ENCODE results near the gene CLCNKB.
"Not testable (repeated sequence)": the region's sequence is repeated elsewhere in the genome, so short reads cannot be mapped to it uniquely, and the experiment has no call there.

Gene CLCNKB

DNA sequence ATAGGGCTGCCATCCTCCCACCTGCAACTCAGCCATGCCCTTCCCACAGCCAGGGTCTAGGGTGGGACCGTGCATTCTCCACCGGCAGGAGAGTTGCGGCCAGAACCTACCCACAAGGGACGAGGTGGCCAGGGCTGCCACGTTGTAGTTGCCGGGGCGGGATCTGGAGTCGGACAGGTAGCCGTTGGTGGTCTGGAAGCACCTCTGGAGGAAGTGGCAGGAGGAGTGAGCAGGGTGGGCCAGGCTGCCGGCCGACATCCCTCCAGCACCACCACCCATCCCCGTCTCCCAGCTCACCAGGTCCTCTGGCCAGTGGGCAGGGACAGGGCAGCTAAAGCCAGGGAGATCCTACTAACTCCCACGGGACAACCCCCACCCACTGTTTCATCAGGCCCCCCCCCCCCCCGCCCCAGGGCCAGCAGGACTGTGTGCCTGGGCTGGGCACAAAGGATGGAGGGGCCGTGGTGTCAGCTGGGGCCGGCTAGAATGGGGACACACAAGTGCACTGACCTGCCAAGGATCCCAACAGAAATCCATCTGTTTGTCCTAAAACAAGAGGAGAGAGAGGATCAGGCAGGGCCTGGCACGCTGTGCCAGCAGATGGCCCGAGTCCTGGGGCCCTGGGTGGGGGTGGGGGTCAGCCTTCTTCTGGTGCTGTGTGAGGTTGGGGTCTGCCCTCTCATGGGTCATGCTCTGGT lies 18.6 kb downstream of the CLCNKB start:
- DNase-seq: not testable (repeated sequence)

DNA sequence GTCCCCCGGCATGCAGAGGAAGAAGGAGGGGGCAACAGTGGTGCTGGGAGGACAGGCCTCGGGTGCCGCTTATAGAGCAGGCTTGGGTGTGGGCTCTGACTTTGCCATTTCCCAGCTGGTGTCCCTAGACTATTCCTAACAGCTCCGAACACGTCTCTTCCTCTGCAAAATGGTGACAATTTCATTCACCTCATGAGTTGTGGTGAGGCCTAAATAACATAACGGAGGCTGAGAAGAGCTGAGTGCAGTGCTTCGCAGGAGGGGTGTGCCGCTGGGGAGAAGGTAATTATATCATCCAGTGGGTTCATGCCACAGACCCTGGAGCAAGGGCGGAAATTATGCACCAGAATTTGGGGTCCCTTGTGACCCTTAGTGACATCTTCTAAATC lies 19.1 kb downstream of the CLCNKB start:
- DNase-seq: not testable (repeated sequence)

GRCh38 chr1:16063226-16063829 lies 19.7 kb downstream of the CLCNKB start:
- no peak for DNase-seq

DNA sequence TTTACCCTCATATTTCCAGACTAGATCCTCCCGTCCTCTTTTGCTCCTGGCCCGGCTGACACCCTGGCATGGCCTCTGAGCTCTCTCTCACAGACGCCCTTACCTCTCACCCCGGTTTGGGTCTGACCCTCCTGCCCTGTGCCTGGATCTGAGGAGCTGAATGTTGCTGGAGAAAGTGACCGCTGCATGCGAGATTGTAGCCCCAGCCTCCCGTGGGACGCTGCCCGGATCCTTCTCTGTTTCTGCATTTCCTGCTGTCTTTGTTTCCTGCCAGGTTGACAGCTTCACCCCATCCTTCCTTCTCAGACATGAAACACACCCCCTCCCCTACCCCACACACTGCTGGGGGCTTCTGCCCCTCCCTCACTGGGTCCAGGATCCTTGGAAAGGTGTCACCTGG lies 20.3 kb downstream of the CLCNKB start:
- DNase-seq: no peak

DNA sequence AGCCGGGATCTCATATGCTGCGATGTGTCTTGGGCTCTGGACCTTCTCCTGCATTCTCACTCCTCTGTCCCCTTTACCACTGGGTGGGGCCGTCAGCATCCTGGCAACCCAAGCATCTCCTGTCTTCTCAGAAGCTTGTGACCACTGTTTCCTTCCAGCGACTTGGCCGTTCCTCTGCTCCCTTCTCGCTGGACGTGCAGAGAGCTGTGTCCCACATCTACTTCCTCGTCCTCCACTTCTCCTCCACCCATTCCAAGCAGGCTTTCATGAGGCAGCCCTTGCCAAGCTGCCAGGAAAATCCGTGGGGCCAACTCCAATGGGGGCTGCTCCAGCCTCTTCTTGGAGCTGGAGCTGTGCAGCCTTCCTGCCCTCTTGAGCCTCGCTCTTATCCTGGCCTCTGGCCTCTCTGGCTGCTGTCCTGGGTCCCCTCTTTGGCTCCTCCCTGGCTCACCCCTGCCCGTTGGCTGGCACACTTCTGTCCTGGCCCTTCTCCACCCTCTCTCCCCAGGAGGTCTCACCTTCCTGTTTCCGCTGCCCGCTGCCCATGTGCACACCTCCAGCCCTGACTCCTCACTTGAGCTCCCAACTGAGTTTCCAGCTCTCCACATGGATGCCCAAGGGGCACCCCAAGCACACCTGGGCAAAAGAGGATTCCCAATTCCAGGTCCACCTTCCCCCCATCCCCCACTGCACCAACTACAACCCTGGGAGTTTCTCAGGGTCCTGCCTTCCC lies 21.1 kb downstream of the CLCNKB start:
- no peak for DNase-seq

DNA sequence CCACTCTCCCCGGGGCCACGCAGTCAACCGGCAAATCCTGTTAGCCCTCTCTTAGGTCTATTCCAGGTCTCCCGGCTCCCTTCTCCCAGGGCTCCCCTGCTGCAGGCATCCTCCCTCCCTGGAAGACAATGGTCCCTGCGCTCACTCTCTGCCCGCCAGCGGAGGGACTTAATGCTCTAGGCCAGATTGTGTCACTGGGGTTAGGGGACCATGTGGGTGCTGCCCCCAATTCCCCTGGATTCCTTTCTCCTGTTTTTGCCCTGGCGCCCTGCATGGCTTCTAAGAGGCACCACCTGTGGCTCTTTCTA lies 21.6 kb downstream of the CLCNKB start:
- no peak for DNase-seq

DNA sequence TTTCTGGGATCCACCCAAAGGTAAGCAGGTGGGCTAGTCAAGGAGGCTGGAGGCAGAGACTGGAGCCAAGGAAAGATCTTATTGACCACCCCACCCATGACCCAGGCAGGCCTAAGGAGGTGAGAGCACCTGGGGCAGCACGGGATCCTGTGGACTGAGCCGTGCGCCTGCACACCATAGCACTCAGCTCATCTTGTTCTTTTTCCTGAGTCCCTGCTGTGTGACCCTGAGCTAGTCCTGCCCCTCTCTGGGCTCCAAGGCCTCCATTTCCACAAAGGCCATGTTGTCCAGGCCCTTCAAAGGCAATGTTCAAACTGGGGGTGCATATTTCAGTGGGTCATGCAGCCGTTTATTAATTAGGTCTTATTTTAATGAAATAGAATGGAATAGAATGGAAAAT lies 22.7 kb downstream of the CLCNKB start:
- no peak for DNase-seq

DNA sequence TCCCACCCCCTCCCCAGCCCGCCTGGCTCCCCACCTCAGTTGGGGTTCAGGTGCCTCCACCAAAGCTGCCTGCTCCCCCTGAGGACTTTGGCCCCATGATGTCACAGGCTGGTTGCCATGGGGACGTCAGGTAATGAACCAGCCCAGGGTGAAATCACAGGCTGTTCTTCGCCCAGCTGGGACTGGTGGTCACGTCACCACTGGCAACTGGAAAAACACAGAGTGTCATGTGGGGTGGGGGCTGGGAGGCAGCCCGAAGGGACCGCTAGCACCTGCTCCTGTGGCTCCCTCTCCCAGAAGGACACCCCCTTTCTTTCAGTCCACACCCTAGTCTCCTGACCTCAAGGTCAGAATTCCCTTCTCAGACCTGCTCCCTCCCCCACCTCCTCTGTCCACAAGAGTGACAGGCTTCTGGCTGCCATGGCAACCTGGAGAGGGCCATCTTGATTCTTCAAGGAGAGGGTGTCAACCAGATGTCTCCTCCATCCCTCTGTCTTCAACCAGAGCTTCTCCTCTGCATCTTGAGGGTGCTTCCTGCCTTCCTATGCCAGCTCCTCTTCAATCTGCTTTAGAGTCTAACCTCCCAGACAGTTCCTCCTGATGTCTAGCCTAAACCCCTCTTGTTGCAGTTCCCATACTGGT lies 23.7 kb downstream of the CLCNKB start:
- no peak for DNase-seq

GRCh38 chr1:16067933-16068332 lies 24.4 kb downstream of the CLCNKB start:
- no peak for DNase-seq

DNA sequence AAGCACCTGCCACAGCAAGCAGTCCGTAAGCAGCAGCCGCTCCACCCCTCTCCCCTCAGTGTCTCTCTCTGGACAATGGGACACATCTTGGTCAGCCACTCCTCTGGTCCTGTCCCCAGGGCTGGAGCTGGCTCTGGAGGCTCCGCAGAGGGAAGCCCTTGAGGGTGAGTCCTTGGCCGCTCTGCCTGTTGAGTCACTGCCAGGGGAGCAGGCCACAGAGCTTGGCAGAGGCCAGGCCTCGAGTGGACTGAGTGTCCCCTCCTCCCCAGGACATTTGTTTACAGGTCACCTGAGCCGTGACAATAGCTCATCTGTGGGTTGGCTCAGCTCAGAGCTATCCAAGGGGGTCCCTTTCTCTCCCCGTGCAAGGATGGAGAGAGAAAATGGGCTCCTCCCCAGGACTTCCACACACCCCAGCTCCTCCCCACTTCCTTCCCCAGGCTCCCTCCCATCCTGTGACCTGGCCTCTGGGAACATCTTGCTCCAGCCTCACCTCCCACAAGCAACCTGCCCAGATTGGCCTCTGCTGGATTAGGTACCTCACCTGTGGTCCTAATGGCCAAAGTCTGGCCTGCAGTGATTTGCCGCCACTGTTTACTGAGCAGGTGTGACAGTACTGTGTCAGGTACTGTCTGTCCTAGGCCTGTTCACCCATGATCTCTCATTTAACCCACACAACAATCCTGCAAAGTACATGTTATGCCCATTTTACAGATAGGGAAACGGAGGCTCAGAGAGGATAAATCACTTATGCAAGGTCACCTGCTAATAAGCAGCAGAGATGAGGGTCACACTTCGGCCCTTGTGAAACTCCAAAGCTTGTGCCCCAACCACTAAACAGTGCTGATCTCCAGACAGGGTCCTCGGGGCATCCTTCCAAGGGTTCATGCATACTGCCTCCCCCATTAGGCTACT lies 25.0 kb downstream of the CLCNKB start:
- peak; percentile 27 for DNase-seq

- DNase-seq: no peak
Observed at GRCh38 chr1:16070640-16071355, 27.2 kb downstream of the CLCNKB start.

- no peak for DNase-seq
Observed at GRCh38 chr1:16071614-16072013, 28.0 kb downstream of the CLCNKB start.

- DNase-seq: no peak
Observed at GRCh38 chr1:16072095-16072494, 28.5 kb downstream of the CLCNKB start.

DNA sequence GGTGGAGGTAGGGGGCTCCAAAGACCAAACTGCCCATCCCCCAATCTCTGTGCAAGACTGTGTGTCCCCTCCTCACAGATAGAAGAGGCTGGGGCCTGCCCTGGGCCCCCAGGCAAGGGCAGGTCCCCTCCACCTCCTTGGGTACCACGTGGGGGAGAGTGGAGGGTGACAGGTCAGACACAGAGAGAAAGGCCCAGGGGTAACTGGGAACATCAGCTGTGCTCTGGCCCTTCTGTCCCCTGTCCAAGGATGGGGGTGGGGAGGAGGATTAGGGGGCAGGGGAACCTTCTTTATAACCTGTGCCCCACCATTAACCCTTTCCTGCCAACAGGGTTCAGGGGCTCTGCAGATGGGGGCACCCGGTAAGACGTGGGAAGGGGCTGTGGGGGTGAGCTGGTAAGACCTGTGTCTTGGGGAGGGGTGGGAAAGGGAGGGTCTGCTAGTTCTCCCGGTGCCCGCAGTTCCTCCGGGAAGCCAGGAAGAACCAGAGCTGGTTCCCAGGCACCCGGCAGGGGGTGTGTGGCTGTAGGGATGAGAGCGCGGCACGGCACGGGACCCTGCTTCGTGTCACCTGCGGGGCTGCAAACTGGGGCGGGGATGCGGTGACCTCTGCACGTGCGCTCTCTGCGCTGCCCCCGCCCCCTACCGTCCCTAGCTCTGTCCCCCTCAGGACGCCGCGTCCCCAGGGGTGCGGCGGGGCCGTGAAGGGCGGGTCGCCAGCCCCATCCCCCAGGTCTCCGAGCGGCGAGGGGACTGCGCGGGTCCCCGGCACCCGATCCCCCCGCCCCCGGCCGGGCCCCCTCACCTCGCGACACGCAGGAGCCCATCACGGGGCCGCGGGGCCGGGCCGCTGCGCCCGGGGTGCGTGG lies 29.3 kb downstream of the CLCNKB start:
- no peak for DNase-seq

- DNase-seq: no peak
Observed at GRCh38 chr1:16073490-16074119, 30.0 kb downstream of the CLCNKB start, which contains the start of gene FAM131C. Gene FAM131C, minus strand, starts transcription at chr1:16073651. Its CDS starts 209 bp downstream, at chr1:16073442.

DNA sequence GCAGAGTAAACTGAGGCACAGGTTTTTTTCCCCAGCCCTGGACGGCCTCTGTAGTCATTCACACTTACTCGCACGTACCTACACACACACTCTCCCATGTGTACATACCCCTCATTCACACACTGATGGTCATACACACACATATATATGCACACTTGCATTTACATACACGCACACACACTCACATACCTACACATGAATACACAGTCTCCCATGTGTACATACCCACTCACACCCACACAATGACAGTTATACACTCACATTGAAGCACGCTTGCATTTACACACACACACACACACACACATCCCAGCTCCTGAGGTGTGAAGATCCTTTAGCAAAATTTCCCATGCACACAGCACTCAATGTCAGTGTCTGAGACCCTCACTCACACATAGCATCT lies 30.6 kb downstream of the CLCNKB start:
- no peak for DNase-seq

GRCh38 chr1:16075337-16076030 lies 31.9 kb downstream of the CLCNKB start:
- no peak for DNase-seq

GRCh38 chr1:16076031-16076864 lies 32.7 kb downstream of the CLCNKB start:
- no peak for DNase-seq

DNA sequence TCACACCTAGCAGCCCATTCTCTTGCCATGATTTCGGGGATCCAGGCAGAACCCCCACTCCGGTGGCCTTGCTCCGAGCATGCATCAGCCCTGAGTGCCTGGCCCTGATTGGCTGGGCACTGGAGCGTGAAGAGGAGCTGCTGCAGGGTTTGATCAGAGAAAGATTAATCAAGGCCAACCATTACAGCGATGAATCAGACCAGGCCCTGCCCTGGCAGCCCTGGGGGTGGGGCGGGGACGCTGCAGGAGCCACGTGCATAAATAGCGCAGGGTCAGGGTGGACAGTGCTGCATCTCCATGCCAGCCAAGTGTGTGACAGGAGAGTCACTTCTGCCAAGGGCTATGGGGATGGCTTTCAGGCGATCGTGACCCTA lies 33.3 kb downstream of the CLCNKB start:
- DNase-seq: no peak

Data from NCI-H2029 (cell line).